Measurements from ENCODE around the gene SPDYE6. TPM values are rescaled to one million over a fixed set of nuclear protein-coding genes. Genes with fewer than 3 reads are reported as not detected.
"Not testable (repeated sequence)": the region's sequence is repeated elsewhere in the genome, so short reads cannot be mapped to it uniquely, and the experiment has no call there.

Gene SPDYE6
- total RNA-seq, 1 experiment from 2014 or later, result not detected

- H3K4me1 ChIP-seq (ENCODE audit: control insufficient read depth in 1 of 2, insufficient read depth in 2 of 2, low read length in 2 of 2); H3K27ac ChIP-seq (ENCODE audit: low read depth, low read length); RAD21 ChIA-PET (ENCODE audit: low non-redundant PET in 1 of 2, low total read pairs in 2 of 2, uncharacterized antibody in 2 of 2, unreplicated experiment in 2 of 2); H3K4me3 ChIP-seq (replicated peaks in 1 of 2; ENCODE audit: low read depth in 1 of 2, low read length in 2 of 2); H3K9me2 ChIP-seq (ENCODE audit: insufficient read depth); CTCF ChIA-PET; H2AFZ ChIP-seq (ENCODE audit: low read depth, low read length, poor library complexity, severe bottlenecking); POLR2A ChIA-PET; ATAC-seq; H3K27me3 ChIP-seq (ENCODE audit: insufficient read depth, low read length); intact Hi-C loops (cut with micrococcal nuclease); BruUV-seq (replicated peaks); H4K20me1 ChIP-seq (ENCODE audit: insufficient read depth); H3K9me3 ChIP-seq (ENCODE audit: control insufficient read depth in 1 of 2, insufficient read depth in 1 of 2, low read depth in 1 of 2, low read length in 2 of 2); H3K79me2 ChIP-seq (ENCODE audit: insufficient read depth, low read length); H3K4me2 ChIP-seq (ENCODE audit: low read length); DNase-seq (ENCODE audit: low read depth, low spot score); H3K36me3 ChIP-seq (ENCODE audit: control insufficient read depth in 1 of 2, insufficient read depth in 2 of 2, low read length in 2 of 2); H3K9ac ChIP-seq (ENCODE audit: low read length): not testable (repeated sequence)
These were observed 18.8 kb downstream of the SPDYE6 start for GRCh38 chr7:102337420-102337819.

- H3K4me3 ChIP-seq (replicated peaks in 1 of 2; ENCODE audit: low read depth in 1 of 2, low read length in 2 of 2); POLR2A ChIA-PET; H3K36me3 ChIP-seq (ENCODE audit: control insufficient read depth in 1 of 2, insufficient read depth in 2 of 2, low read length in 2 of 2); H3K4me2 ChIP-seq (ENCODE audit: low read length); CTCF ChIA-PET; H3K9me3 ChIP-seq (ENCODE audit: control insufficient read depth in 1 of 2, insufficient read depth in 1 of 2, low read depth in 1 of 2, low read length in 2 of 2); H3K27ac ChIP-seq (ENCODE audit: low read depth, low read length); H2AFZ ChIP-seq (ENCODE audit: low read depth, low read length, poor library complexity, severe bottlenecking); ATAC-seq; H3K27me3 ChIP-seq (ENCODE audit: insufficient read depth, low read length); RAD21 ChIA-PET (ENCODE audit: low non-redundant PET in 1 of 2, low total read pairs in 2 of 2, uncharacterized antibody in 2 of 2, unreplicated experiment in 2 of 2); DNase-seq (ENCODE audit: low read depth, low spot score); H3K9ac ChIP-seq (ENCODE audit: low read length); intact Hi-C loops (cut with micrococcal nuclease); H3K4me1 ChIP-seq (ENCODE audit: control insufficient read depth in 1 of 2, insufficient read depth in 2 of 2, low read length in 2 of 2); H3K79me2 ChIP-seq (ENCODE audit: insufficient read depth, low read length); H3K9me2 ChIP-seq (ENCODE audit: insufficient read depth); BruUV-seq (replicated peaks); H4K20me1 ChIP-seq (ENCODE audit: insufficient read depth): not testable (repeated sequence)
These were observed 19.2 kb downstream of the SPDYE6 start for GRCh38 chr7:102337002-102337401.

GRCh38 chr7:102335574-102335973, 20.7 kb downstream of the SPDYE6 start:
- H3K9me2 ChIP-seq (ENCODE audit: insufficient read depth); H3K79me2 ChIP-seq (ENCODE audit: insufficient read depth, low read length); DNase-seq (ENCODE audit: low read depth, low spot score); ATAC-seq; RAD21 ChIA-PET (ENCODE audit: low non-redundant PET in 1 of 2, low total read pairs in 2 of 2, uncharacterized antibody in 2 of 2, unreplicated experiment in 2 of 2); H3K4me2 ChIP-seq (ENCODE audit: low read length); POLR2A ChIA-PET; intact Hi-C loops (cut with micrococcal nuclease); H3K27ac ChIP-seq (ENCODE audit: low read depth, low read length); H3K36me3 ChIP-seq (ENCODE audit: control insufficient read depth in 1 of 2, insufficient read depth in 2 of 2, low read length in 2 of 2); H3K9ac ChIP-seq (ENCODE audit: low read length); H3K27me3 ChIP-seq (ENCODE audit: insufficient read depth, low read length); H4K20me1 ChIP-seq (ENCODE audit: insufficient read depth); H3K4me3 ChIP-seq (replicated peaks in 1 of 2; ENCODE audit: low read depth in 1 of 2, low read length in 2 of 2); CTCF ChIA-PET; BruUV-seq (replicated peaks); H2AFZ ChIP-seq (ENCODE audit: low read depth, low read length, poor library complexity, severe bottlenecking); H3K9me3 ChIP-seq (ENCODE audit: control insufficient read depth in 1 of 2, insufficient read depth in 1 of 2, low read depth in 1 of 2, low read length in 2 of 2); H3K4me1 ChIP-seq (ENCODE audit: control insufficient read depth in 1 of 2, insufficient read depth in 2 of 2, low read length in 2 of 2): not testable (repeated sequence)

DNA sequence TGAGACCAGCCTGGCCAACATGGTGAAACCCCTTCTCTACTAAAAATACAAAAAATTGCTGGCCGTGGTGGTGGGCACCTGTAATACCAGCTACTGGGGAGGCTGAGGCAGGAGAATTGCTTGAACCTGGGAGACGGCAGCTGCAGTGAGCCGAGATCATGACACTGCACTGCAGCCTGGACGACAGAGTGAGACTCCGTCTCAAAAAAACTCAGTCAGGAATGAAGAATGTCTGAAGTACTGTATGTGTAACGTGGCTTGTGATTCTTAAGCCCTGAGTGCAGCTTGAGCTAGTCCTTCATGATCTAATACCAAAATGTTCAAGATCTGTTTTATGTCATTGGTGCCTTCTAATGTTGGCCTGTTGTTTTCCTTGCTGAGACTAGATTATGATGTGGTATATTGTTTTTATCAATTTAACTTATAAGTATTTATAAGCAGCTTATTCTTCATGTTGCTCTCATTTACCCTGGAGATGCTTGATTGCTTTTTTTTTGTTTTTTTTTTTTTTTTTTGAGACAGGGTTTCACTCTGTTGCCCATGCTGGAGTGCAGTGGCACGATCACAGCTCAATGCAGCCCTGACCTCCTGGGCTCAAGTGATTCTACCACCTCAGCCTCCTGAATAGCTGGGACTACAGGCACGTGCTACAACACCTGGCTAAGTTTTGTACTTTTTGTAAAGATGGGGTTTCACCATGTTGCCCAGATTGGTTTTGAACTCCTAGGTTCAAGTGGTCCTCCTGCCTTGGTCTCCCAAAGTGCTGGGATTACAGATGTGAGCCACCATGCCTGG, 25.4 kb downstream of the SPDYE6 start:
- H3K4me1 ChIP-seq (ENCODE audit: control insufficient read depth in 1 of 2, insufficient read depth in 2 of 2, low read length in 2 of 2); H3K9ac ChIP-seq (ENCODE audit: low read length); H3K27ac ChIP-seq (ENCODE audit: low read depth, low read length); H3K9me3 ChIP-seq (ENCODE audit: control insufficient read depth in 1 of 2, insufficient read depth in 1 of 2, low read depth in 1 of 2, low read length in 2 of 2); H3K36me3 ChIP-seq (ENCODE audit: control insufficient read depth in 1 of 2, insufficient read depth in 2 of 2, low read length in 2 of 2); H2AFZ ChIP-seq (ENCODE audit: low read depth, low read length, poor library complexity, severe bottlenecking); BruUV-seq (replicated peaks); H3K4me3 ChIP-seq (replicated peaks in 1 of 2; ENCODE audit: low read depth in 1 of 2, low read length in 2 of 2); POLR2A ChIA-PET; intact Hi-C loops (cut with micrococcal nuclease); CTCF ChIA-PET; H3K27me3 ChIP-seq (ENCODE audit: insufficient read depth, low read length); ATAC-seq; H3K9me2 ChIP-seq (ENCODE audit: insufficient read depth); DNase-seq (ENCODE audit: low read depth, low spot score); H4K20me1 ChIP-seq (ENCODE audit: insufficient read depth); RAD21 ChIA-PET (ENCODE audit: low non-redundant PET in 1 of 2, low total read pairs in 2 of 2, uncharacterized antibody in 2 of 2, unreplicated experiment in 2 of 2); H3K79me2 ChIP-seq (ENCODE audit: insufficient read depth, low read length); H3K4me2 ChIP-seq (ENCODE audit: low read length): not testable (repeated sequence)
